HG03159 (cell line): Measurements from ENCODE around the gene OS9.

Experiments used
- ATAC-seq: cut with Tn5 transposase; IDR thresholded peaks from one replicate; pipeline ENCODE4 v1.9.1; 2021; ENCODE audit warnings: mild to moderate bottlenecking, moderate library complexity; ENCODE audit not compliant: unreplicated experiment

The OS9 gene

GRCh38 chr12:57722716-57723629 is 29.0 kb downstream of the OS9 start:
- no peak for ATAC-seq

DNA sequence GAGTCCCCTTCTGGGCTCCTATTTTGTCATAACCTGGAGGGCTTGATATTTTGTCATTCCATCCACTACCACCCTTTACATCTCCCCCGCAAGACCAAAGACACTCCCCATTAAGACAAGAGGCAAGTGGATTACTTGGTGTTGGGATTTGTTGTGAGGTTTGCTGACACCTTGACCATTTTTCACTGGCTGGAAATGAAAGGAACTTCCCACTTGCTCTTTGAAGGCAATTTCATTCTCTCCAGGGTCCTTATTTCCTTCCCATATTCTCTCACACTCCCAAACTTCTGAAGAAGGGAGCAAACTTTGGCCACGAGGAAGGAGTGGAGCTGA is 29.7 kb downstream of the OS9 start:
- ATAC-seq: no peak

GRCh38 chr12:57724003-57724935 is 30.3 kb downstream of the OS9 start:
- ATAC-seq: no peak

- ATAC-seq: no peak
These were observed 31.2 kb downstream of the OS9 start for GRCh38 chr12:57724936-57725740.

GRCh38 chr12:57725851-57726150 is 31.9 kb downstream of the OS9 start:
- ATAC-seq: no peak

- no peak for ATAC-seq
These were observed 32.4 kb downstream of the OS9 start for GRCh38 chr12:57726151-57726883.

- ATAC-seq: no peak
These were observed 33.2 kb downstream of the OS9 start for GRCh38 chr12:57726884-57727757.

- no peak for ATAC-seq
These were observed 33.9 kb downstream of the OS9 start for GRCh38 chr12:57727758-57728395.

GRCh38 chr12:57729321-57729844 is 35.5 kb downstream of the OS9 start:
- ATAC-seq: no peak

DNA sequence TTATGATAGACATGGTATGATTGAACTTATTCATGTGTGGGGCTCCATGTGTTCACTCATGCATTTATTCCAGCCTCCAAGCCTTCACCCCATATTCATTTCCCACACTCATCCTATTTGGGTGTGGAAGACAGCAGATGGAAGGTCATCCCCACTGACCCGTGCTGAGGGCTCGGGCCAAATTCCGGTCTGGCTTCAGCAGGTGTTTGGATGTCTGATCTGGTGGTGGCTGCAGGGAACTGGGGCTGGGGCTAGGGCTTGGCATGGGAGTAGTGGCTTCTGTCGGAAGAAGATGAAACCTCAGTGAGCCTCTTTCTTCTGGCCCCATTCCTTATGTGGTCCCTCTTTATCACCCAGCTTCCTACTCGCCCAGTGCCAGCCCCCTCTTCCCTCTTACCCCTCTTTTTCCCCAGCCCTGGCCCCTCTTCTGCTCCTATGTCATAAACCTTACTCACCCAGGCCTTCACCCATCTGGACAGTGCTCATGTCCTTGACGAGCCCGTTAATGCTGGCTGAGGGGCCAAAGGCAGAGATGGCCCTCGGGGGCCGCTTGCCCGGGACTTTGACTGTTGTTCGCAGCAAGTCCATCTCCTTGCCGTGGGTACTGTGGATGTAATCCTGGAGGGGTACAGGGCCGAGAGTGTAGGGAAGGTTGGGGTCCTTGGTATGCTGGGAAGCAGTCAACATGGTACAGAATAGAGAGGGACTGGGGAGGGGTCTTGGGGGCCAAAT is 36.6 kb downstream of the OS9 start:
- ATAC-seq: no peak

- ATAC-seq: no peak
These were observed 37.6 kb downstream of the OS9 start for GRCh38 chr12:57731411-57732080.

GRCh38 chr12:57732270-57732669 is 38.3 kb downstream of the OS9 start:
- ATAC-seq: no peak

GRCh38 chr12:57732726-57733593 is 39.0 kb downstream of the OS9 start:
- ATAC-seq: no peak

DNA sequence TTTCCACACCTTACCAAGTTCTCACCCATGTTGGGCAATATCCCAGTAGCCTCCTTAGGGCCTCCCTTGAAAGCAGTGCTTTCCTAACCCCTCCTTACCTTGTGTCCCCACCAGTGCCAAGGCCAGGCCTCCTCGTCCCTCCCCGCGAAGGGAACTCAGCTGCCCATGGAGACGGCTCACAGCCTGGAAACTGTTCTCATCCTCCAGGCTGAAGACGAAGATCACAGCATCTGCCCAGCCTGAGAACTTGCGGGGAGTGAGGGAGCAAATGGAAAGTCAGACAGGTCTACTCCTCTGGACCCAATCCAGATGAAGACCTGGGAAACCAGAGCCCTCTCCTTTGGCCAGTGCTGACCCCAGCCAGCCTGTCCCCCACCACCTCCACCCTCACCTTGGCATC is 40.0 kb downstream of the OS9 start:
- no peak for ATAC-seq

DNA sequence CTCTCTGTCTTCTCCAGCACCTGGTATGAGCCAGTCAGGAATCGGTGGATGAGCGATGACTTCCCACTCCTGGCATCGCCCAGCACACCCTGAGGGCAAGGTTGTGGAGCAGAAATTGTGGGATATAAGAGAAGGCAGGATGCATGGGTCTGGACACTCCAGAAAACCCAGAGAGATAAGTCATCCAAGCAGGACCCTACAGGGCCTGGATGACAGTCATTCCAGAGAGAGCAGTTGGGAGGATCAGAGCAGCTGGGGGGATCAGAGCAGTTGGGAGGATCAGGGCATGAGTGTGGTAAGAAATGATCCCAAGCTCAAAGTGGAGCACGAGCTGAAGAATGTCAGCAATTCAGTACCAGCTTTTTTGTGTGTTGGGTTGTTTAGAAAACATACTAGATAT is 40.7 kb downstream of the OS9 start:
- ATAC-seq: no peak

DNA sequence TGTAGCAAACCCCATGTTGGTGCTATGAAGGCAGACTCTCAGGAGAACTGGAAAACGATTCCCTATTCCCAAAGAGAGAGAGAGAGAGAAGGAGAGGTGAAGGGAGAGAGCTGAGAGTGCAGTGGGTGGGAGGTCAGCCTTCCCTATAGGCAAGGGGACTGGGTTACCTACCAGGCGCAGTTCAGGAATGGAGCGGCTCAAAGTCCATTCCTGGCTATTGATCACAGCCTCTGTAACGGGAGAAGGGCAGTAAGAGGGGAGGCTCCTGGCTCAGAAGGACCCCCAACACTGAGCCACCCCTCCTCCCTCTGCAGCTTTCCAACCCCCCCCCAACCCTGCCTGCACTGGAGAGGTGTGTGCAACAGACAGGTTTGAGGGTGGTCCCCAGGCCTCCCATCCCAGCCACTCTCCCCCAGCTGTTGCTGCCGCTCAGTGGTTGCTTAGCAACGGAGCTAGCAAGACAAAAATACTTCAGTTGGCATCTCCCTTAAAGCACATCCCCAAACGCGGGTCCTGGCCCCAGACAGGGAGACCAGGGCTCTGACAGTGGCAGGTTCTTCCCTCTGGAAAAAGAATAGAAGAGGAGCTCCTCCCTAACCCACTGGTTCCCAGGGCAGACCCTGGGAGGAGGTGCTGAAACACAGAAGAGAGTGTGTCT is 41.4 kb downstream of the OS9 start:
- no peak for ATAC-seq
